Loucy (cell line): Measurements from ENCODE around the gene CACNA1C.

ENCODE experiments used
- H2AFZ ChIP-seq: fragments of 200-600 bp; sonication (generic); 2 replicates; pipeline ENCODE4 v1.6.0; 2016; ENCODE audit warnings: antibody characterized with exemption, mild to moderate bottlenecking, low read length, moderate library complexity
- H3F3A ChIP-seq: fragments of 200-600 bp; 2 replicates; pipeline ENCODE4 v1.6.0; 2016; ENCODE audit warnings: antibody characterized with exemption, low read depth, mild to moderate bottlenecking
- H3K27me3 ChIP-seq: fragments of 200-600 bp; sonication (generic); 2 replicates; pipeline ENCODE4 v1.6.1; 2014; ENCODE audit warnings: low read length, mild to moderate bottlenecking; ENCODE audit not compliant: insufficient read depth, poor library complexity, severe bottlenecking
- H3K36me3 ChIP-seq: fragments of 200-600 bp; sonication (generic); 2 replicates; pipeline ENCODE4 v1.6.1; 2016; ENCODE audit warnings: low read length; ENCODE audit not compliant: insufficient read depth
- H3K4me1 ChIP-seq: fragments of 200-600 bp; sonication (generic); 2 replicates; pipeline ENCODE4 v1.5.1; 2014; ENCODE audit warnings: low read length, mild to moderate bottlenecking; ENCODE audit not compliant: insufficient read depth, poor library complexity, severe bottlenecking
- H3K4me2 ChIP-seq: fragments of 200-600 bp; sonication (generic); 2 replicates; pipeline ENCODE4 v1.6.0; 2014; ENCODE audit warnings: antibody characterized with exemption, low read length, low read depth, mild to moderate bottlenecking; ENCODE audit not compliant: poor library complexity, severe bottlenecking
- H3K4me3 ChIP-seq: fragments of 200-600 bp; sonication (generic); 2 replicates; pipeline ENCODE4 v1.5.1; 2014; ENCODE audit warnings: low read length, mild to moderate bottlenecking, mixed read lengths; ENCODE audit not compliant: poor library complexity, severe bottlenecking
- H3K79me2 ChIP-seq: fragments of 200-600 bp; sonication (generic); 2 replicates; pipeline ENCODE4 v1.6.1; 2014; ENCODE audit warnings: low read length; ENCODE audit not compliant: insufficient read depth
- H3K9ac ChIP-seq: fragments of 200-600 bp; sonication (generic); 2 replicates; pipeline ENCODE4 v1.6.0; 2014; ENCODE audit warnings: mild to moderate bottlenecking, low read depth, low read length, moderate library complexity; ENCODE audit not compliant: poor library complexity, severe bottlenecking
- H3K9me2 ChIP-seq: fragments of 200-600 bp; sonication (generic); replicated peaks from 2 replicates; pipeline ENCODE4 v1.6.1; 2016; ENCODE audit warnings: low read depth, low read length, mixed read lengths
- H3K9me3 ChIP-seq: fragments of 200-600 bp; sonication (generic); 2 replicates; pipeline ENCODE4 v1.6.1; 2014; ENCODE audit warnings: mild to moderate bottlenecking, antibody characterized with exemption, low read length, low read depth; ENCODE audit not compliant: insufficient read depth
- H4K20me1 ChIP-seq: fragments of 200-600 bp; sonication (generic); 2 replicates; pipeline ENCODE4 v1.6.0; 2014; ENCODE audit warnings: antibody characterized with exemption, low read length, mild to moderate bottlenecking; ENCODE audit not compliant: insufficient read depth, poor library complexity, severe bottlenecking
- CTCF ChIP-seq: fragments of 200-600 bp; sonication (generic); conservative IDR thresholded peaks from 2 replicates; pipeline ENCODE4 v1.5.1; 2014; ENCODE audit warnings: mild to moderate bottlenecking, antibody characterized with exemption, low read length
- EZH2phosphoT487 ChIP-seq: fragments of 200-600 bp; IDR thresholded peaks from 2 replicates; pipeline ENCODE4 v1.6.1; 2018; ENCODE audit warnings: antibody characterized with exemption, mild to moderate bottlenecking, moderate library complexity, borderline replicate concordance

The CACNA1C gene

GRCh38 chr12:2161473-2161872 is 108.7 kb downstream of the CACNA1C start:
- Histone ChIP-seq H3K79me2 (no peaks in the 10 kb centered on the region), H3K4me3 (no peak overlapping the region), H3K4me1 (no peaks in the 10 kb centered on the region), H3K27me3 (no peaks in the 10 kb centered on the region), H3K9me3 (no peaks in the 10 kb centered on the region), H2AFZ (no peak overlapping the region), H3K36me3 (no peaks in the 10 kb centered on the region), H3K9me2 (no peaks in the 10 kb centered on the region), H3K4me2 (no peak overlapping the region), H4K20me1 (no peaks in the 10 kb centered on the region), H3K9ac (no peak overlapping the region), H3F3A (no peaks in the 10 kb centered on the region)
- no peak for TF ChIP-seq EZH2phosphoT487
- TF ChIP-seq CTCF: no peak

- Histone ChIP-seq H3K9me3 (peaks cover 6% of the 10 kb centered on the region; the same call in 1 of the 2 replicates), H3K36me3 (no peaks in the 10 kb centered on the region), H2AFZ (no peak overlapping the region), H3K9ac (no peak overlapping the region), H4K20me1 (no peaks in the 10 kb centered on the region), H3K4me1 (no peaks in the 10 kb centered on the region), H3K9me2 (no peaks in the 10 kb centered on the region), H3K27me3 (no peaks in the 10 kb centered on the region), H3F3A (no peaks in the 10 kb centered on the region), H3K4me2 (no peak overlapping the region), H3K79me2 (no peaks in the 10 kb centered on the region), H3K4me3 (no peak overlapping the region)
- TF ChIP-seq EZH2phosphoT487 (no peak), CTCF (no peak)
These were observed 110.6 kb downstream of the CACNA1C start for GRCh38 chr12:2163177-2163941.

- Histone ChIP-seq H2AFZ (no peak overlapping the region), H3K4me3 (no peak overlapping the region), H3K9me3 (peaks cover 6% of the 10 kb centered on the region; the same call in 1 of the 2 replicates), H3F3A (no peaks in the 10 kb centered on the region), H3K9ac (no peak overlapping the region), H4K20me1 (no peaks in the 10 kb centered on the region), H3K9me2 (no peaks in the 10 kb centered on the region), H3K79me2 (no peaks in the 10 kb centered on the region), H3K27me3 (no peaks in the 10 kb centered on the region), H3K4me2 (no peak overlapping the region), H3K4me1 (no peaks in the 10 kb centered on the region), H3K36me3 (no peaks in the 10 kb centered on the region)
- no peak for TF ChIP-seq EZH2phosphoT487
- no peak for TF ChIP-seq CTCF
These were observed 112.2 kb downstream of the CACNA1C start for GRCh38 chr12:2165021-2165420.
